Measurements from ENCODE around the gene NBAS.

NBAS gene

DNA sequence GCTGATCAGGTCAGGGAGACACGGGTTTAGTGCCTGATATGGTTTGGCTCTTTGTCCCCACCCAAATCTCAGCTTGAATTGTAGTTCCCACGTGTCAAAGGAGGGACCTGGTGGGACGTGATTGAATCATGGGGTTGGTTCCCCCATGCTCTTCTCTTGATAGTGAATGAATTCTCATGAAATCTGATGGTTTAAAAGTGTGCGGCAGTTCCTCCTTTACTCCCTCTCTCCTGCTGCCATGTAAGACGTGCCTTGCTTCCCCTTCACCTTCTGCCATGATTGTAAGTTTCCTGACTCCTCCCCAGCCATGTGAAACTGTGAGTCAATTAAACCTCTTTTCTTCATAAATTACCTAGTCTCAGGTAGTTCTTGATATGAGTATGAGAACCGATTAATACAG lies 424.5 kb downstream of the NBAS start:
- TF ChIP-seq, protein P1, sequence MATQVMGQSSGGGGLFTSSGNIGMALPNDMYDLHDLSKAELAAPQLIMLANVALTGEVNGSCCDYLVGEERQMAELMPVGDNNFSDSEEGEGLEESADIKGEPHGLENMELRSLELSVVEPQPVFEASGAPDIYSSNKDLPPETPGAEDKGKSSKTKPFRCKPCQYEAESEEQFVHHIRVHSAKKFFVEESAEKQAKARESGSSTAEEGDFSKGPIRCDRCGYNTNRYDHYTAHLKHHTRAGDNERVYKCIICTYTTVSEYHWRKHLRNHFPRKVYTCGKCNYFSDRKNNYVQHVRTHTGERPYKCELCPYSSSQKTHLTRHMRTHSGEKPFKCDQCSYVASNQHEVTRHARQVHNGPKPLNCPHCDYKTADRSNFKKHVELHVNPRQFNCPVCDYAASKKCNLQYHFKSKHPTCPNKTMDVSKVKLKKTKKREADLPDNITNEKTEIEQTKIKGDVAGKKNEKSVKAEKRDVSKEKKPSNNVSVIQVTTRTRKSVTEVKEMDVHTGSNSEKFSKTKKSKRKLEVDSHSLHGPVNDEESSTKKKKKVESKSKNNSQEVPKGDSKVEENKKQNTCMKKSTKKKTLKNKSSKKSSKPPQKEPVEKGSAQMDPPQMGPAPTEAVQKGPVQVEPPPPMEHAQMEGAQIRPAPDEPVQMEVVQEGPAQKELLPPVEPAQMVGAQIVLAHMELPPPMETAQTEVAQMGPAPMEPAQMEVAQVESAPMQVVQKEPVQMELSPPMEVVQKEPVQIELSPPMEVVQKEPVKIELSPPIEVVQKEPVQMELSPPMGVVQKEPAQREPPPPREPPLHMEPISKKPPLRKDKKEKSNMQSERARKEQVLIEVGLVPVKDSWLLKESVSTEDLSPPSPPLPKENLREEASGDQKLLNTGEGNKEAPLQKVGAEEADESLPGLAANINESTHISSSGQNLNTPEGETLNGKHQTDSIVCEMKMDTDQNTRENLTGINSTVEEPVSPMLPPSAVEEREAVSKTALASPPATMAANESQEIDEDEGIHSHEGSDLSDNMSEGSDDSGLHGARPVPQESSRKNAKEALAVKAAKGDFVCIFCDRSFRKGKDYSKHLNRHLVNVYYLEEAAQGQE (IDR thresholded peaks at IDR 0.05; ENCODE audit: insufficient read depth in 1 of 2, low read depth in 2 of 2, low read length in 2 of 2) = no peak
- no peak for TF ChIP-seq POLR2AphosphoS5 (IDR thresholded peaks at IDR 0.05; ENCODE audit: low read depth, low read length)
- no peak for TF ChIP-seq TAF1 (IDR thresholded peaks at IDR 0.05; ENCODE audit: borderline replicate concordance, insufficient read depth, low read length)
- TF ChIP-seq FOXP2 (optimal IDR thresholded peaks at IDR 0.05; ENCODE audit: borderline replicate concordance, extremely low read depth, extremely low read length, insufficient read depth) = no peak
- TF ChIP-seq SIN3A (IDR thresholded peaks at IDR 0.05; ENCODE audit: borderline replicate concordance, insufficient read depth, low read length) = no peak

DNA sequence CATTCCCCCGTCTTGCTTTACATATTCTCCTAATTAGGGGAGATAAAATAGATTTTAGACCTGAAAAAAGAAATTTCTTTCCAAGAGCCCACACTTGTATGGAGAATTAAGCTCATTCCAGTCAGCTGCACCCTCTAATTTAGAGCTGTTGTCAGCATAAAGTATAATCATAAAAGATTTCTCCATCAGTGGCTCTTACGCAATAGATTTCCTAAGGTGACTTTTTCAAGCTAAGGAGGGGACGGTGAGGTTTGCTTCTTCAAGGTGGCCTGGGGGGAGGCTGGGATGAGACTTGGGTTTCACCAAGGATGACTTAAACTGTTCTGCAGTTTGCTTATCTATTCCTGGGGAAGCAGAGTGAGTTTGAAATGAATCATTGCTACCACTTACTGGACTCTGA lies 426.2 kb downstream of the NBAS start:
- TF ChIP-seq, protein P1 (IDR thresholded peaks at IDR 0.05; ENCODE audit: insufficient read depth in 1 of 2, low read depth in 2 of 2, low read length in 2 of 2) = no peak
- no peak for TF ChIP-seq FOXP2 (optimal IDR thresholded peaks at IDR 0.05; ENCODE audit: borderline replicate concordance, extremely low read depth, extremely low read length, insufficient read depth)
- TF ChIP-seq POLR2AphosphoS5 (IDR thresholded peaks at IDR 0.05; ENCODE audit: low read depth, low read length) = no peak
- TF ChIP-seq SIN3A (IDR thresholded peaks at IDR 0.05; ENCODE audit: borderline replicate concordance, insufficient read depth, low read length) = no peak
- no peak for TF ChIP-seq TAF1 (IDR thresholded peaks at IDR 0.05; ENCODE audit: borderline replicate concordance, insufficient read depth, low read length)

DNA sequence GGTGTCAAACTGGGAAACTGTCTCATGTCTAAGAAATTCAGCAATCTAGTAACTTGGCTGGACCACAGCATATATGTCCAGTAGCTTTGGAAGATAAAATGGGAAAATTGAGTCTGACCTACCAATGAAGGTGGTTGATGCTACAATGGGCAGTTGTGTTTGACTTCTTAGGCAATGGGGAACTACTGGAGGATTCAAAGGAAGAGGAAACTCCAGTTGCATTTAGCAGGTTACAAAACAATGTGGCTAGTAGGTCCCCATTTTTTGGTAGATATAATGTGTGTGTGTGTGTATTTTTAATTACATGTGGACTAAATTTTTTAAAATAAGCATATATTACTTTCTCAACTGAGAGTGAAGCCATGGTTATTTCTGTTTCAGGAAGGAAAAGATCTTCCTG lies 427.7 kb downstream of the NBAS start:
- TF ChIP-seq SIN3A (IDR thresholded peaks at IDR 0.05; ENCODE audit: borderline replicate concordance, insufficient read depth, low read length) = no peak
- no peak for TF ChIP-seq TAF1 (IDR thresholded peaks at IDR 0.05; ENCODE audit: borderline replicate concordance, insufficient read depth, low read length)
- TF ChIP-seq, protein P1 (IDR thresholded peaks at IDR 0.05; ENCODE audit: insufficient read depth in 1 of 2, low read depth in 2 of 2, low read length in 2 of 2) = no peak
- no peak for TF ChIP-seq POLR2AphosphoS5 (IDR thresholded peaks at IDR 0.05; ENCODE audit: low read depth, low read length)

DNA sequence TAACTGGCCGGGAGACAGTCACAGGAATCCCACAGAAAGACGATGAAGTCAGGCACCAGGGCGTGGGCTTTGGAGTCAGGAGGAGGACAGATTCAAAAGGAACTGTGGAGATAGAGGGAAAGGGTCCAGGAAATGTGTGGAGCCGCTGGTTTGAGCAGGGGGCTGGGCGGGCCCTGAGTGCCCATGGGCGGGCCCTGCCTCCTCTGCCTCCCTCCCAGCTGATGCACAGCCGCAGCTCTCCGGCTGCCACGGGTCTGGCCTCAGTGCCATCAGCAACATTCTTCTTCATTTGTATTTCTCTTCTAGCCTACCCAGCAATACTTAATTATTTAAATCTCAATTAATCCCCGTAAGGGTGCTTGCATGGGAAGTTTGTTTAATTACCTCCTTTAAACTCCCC lies 432.3 kb downstream of the NBAS start:
- TF ChIP-seq, protein P1 (IDR thresholded peaks at IDR 0.05; ENCODE audit: insufficient read depth in 1 of 2, low read depth in 2 of 2, low read length in 2 of 2) = no peak
- no peak for TF ChIP-seq TAF1 (IDR thresholded peaks at IDR 0.05; ENCODE audit: borderline replicate concordance, insufficient read depth, low read length)
- no peak for TF ChIP-seq FOXP2 (optimal IDR thresholded peaks at IDR 0.05; ENCODE audit: borderline replicate concordance, extremely low read depth, extremely low read length, insufficient read depth)
- no peak for TF ChIP-seq SIN3A (IDR thresholded peaks at IDR 0.05; ENCODE audit: borderline replicate concordance, insufficient read depth, low read length)
- TF ChIP-seq POLR2AphosphoS5 (IDR thresholded peaks at IDR 0.05; ENCODE audit: low read depth, low read length) = no peak

DNA sequence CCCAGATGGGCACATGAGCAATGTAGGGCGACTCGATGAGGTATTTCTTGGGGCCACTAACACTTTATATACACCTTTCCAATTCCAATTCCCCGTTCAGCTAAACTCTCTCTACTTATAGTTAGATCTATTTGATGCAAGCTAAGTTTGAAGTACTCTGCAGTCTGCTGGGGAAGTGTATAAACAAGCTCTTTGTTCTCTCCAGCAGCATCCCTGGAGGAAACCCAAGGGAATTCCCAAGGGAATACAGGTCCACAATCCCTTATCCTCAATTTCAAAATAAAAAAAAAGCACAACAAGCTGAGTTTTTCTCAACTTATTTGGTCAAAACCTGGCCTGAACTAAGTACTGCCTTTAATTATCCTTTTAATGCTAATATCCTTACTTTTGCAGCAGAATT lies 433.3 kb downstream of the NBAS start:
- TF ChIP-seq POLR2AphosphoS5 (IDR thresholded peaks at IDR 0.05; ENCODE audit: low read depth, low read length) = no peak
- TF ChIP-seq, protein P1 (IDR thresholded peaks at IDR 0.05; ENCODE audit: insufficient read depth in 1 of 2, low read depth in 2 of 2, low read length in 2 of 2) = no peak
- no peak for TF ChIP-seq FOXP2 (optimal IDR thresholded peaks at IDR 0.05; ENCODE audit: borderline replicate concordance, extremely low read depth, extremely low read length, insufficient read depth)
- no peak for TF ChIP-seq SIN3A (IDR thresholded peaks at IDR 0.05; ENCODE audit: borderline replicate concordance, insufficient read depth, low read length)

All from PFSK-1 (cell line).